Endometrial microvascular endothelial cells (primary cell): ENCODE measurements around the gene PITPNC1. TPM values are rescaled to one million over a fixed set of nuclear protein-coding genes. Genes with fewer than 3 reads are reported as not detected.
"Not testable (repeated sequence)": the region's sequence is repeated elsewhere in the genome, so short reads cannot be mapped to it uniquely, and the experiment has no call there.

ENCODE experiments used
- in situ Hi-C: cut with HindIII; loops from 2 replicates; pipeline ENCODE4 v1.10.0; 2017; ENCODE audit warnings: low sequenced_read_pairs, low pct_unique_long_range_greater_than_20kb; ENCODE audit errors: inconsistent ontology term
- total RNA-seq: library from RNA; depleted of rRNA; stranded (reverse); fragments of >200 nt; gene quantifications from one replicate; pipeline ENCODE4 v1.2.3, GENCODE V29; 2015; ENCODE audit errors: inconsistent ontology term

The PITPNC1 gene
- total RNA-seq, 1 donor from 2014 or later, result 7.1 TPM

DNA sequence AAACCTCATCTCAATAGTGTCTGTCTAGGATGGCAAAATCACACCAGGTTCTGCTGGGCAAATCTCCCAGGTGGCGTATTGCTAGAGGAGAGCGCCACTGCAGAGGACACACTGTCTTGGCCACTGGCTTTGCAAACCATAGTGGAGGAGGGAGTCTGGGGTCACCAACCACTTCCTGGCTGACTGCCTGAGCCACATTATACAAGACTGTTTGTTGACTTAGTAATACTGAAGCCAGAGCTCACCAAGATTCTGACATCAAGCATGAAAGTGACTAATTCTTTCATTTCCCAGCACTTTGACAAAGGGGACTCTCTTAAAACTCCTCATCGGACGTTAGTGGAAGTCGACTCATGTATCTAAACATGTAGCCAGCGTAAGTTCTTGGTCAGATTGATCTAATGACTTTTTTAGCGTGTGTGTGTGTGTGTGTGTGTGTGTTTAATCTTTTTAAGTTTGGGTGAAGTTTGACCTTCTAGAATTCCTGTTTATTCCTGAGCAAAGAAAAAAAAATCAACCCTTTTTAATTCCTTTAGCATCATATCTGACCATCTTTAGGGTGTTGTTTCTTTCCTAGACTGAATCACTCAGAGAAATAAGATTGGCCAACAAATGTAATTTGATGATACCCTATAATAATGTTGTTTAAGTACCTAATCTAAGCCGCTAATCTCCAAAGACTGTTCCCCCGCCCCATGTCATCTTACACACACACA is 13.7 kb downstream of the PITPNC1 start:
- in situ Hi-C loops, result no loop called here

DNA sequence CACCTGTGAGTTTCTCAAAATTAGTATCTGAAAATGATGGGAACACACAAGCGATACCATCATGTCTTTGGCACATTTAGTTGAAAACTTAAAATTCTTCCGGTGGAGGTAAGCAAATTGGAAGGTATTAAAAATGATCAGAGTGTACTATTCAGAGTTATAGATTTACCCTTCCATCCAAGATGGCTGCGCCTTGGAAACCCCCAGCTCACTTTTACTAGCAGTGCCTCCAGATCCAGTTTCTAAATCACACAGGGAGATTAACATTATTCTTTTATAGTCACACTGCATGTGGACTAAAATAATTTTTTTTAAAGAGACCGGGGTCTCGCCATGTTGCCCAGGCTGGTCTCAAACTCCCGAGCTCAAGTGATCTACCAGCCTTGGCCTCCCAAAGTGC is 15.0 kb downstream of the PITPNC1 start:
- in situ Hi-C loops, result no loop called here

DNA sequence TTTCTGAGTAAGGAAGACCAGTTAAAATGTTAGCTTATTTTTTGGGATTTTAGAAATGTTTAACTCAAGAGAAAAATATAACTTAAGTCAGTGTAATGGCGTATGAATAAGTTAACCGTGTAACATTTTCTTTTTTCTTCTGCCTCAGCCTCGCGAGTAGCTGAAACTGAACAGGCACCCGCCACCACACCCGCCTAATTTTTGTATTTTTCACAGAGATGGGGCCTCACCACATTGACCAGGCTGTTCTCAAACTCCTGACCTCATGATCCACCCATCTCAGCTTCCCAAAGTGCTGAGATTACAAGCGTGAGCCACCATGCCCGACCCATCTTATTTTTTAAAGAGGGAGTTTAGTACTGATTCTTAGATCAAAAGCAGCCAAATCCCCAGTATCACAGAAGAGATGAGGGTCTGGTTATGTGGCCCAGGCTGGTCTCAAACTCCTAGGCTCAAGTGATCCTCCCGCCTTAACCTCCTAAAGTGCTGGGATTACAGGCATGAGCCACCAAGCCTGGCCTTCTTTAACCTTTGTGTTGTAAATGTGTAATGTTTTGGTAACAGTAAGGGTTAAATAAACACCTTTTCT is 16.8 kb downstream of the PITPNC1 start:
- in situ Hi-C loops, result no loop called here

DNA sequence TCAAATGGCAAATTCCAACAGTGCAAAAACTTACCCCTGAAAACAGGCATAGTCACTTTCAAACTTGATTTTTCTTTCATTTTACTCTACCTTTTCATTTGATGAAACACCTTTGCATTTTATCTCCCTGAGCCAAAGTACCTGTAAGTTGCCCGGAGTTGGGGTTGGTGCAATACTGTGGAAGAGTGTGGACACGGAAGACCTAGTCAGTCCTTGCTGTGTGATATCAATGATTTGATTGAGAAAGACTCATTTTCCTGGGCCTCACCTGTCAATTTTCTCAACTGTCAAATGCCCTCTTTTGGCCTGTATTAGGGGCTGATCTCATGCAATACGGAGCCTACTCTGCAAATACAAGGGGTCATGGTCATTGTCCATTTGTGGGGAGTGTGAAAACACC is 22.6 kb downstream of the PITPNC1 start:
- in situ Hi-C loops, result no loop called here

DNA sequence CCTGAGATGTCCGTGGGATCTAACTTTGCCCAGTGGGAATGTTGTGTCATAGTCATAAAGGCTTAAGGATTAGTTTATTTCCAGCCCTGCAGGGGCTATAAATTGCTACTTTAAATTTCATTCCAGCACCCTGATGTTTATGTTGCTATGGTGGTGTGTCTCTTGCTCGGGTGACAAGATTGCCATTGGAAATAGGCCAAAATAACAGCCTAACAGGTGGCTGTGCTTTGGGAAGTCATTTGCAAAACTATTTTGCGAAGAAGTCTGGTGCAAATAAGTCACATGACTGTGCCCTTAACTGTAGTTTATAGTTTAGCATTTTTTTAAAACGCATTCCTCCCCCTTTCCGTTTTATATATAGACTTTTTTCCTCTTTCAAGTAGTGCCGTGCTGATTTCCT is 23.1 kb downstream of the PITPNC1 start:
- in situ Hi-C loops, result no loop called here

DNA sequence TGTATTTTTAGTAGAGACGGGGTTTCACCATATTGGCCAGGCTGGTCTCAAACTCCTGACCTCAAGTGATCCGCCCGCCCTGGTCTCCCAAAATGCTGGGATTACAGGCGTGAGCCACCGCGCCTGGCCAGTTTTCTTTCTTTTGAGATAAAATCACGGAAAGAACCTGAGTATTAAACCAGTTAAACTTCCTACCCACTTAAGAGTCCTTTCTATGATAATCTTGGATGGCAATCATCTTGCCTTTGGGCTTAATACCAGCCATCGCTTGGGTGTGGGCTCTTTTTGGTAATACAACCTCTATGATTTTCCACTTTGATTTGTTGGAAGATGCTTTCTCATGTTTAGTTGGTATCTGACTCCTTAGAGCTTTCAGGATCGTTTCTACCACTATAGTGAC is 24.0 kb downstream of the PITPNC1 start:
- in situ Hi-C loops, result no loop called here

DNA sequence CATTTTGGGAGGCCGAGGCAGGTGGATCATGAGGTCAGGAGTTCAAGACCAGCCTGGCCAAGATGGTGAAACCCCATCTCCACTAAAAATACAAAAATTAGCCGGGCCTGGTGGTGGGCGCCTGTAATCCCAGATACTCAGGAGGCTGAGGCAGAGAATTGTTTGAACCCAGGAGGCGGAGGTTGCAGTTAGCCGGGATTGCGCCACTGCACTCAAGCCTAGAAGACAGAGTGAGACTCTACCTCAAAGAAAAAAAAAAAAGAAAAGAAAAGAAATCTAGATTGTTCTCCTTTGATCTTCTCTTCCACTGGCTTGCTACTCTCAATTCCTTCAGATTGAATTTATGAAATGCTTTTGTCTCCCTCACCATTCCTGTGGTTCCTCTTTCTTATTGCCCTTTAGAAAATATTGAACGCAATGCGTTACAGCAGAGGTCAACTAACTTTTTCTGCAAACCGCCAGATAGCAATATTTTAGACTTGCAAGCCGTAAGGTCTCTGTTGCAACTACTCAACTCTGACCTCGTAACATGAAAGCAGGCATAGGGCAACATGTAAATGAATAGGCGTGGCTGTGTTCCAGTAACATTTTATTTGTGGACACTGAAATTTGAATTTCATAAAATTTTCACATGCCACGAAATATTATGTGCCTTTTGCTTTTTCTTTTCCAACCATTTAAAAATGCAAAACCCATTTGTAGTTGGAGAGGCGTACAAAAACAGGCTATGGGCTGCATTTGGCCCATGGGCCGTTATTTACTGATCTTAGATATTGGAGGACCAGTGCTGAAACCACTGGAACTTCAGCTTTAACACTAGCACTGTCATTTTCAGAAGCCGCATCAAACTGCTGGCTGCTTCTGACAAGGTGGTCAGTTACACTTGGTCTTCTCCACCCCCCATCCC is 24.8 kb downstream of the PITPNC1 start:
- in situ Hi-C loops, result no loop called here

DNA sequence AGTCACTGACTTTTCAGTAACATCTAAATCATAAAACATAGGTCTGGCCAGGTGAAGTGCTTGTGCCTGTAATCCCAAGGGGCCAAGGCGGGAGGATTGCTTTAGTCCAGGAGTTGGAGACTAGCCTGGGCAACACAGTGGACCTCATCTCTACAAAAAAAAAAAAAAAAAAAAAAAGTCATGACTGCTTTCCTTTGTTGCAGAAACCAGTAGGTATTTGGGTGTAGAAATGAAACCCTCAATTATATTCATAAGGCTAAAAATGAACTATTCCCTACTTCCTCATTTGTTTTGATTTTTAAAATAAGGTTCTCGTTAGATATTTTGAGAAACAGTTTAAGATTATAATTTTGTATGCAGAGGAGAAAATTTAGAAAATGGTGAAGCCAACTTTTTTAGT is 26.0 kb downstream of the PITPNC1 start:
- in situ Hi-C loops, result no loop called here

DNA sequence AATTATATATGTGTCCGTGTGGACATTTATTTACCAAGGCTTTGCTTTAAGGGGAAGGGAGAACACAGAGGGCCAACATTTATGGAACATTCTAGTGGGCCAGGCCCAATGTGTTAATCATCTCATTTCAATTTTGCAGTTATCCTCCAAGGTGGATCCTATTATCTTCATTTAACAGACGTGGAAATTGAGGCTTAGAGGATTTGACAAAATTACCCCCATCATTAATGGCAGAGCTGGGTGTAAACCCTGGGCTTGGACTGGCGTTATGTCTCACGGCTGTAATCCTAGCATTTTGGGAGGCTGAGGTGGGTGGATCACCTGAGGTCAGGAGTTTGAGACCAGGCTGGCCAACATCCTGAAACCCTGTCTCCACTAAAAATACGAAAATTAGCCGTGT is 26.4 kb downstream of the PITPNC1 start:
- in situ Hi-C loops, result no loop called here

DNA sequence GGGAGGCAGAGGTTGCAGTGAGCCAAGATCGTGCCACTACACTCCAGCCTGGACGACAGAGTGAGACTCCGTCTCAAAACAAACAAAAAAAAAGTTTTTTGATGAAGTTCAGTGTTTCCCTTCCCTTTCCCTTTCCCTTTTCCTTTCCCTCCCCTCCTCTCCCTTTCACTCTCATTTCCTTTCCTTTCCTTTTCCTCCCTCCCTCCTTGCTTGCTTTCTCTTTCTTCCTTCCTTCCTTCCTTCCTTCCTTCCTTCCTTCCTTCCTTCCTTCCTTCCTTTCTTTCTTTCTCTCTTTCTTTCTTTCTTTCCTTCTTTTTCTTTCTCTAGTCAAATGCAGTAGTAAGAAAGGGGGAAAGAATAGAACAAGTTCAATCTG is 31.4 kb downstream of the PITPNC1 start:
- in situ Hi-C loops, result not testable (repeated sequence)

DNA sequence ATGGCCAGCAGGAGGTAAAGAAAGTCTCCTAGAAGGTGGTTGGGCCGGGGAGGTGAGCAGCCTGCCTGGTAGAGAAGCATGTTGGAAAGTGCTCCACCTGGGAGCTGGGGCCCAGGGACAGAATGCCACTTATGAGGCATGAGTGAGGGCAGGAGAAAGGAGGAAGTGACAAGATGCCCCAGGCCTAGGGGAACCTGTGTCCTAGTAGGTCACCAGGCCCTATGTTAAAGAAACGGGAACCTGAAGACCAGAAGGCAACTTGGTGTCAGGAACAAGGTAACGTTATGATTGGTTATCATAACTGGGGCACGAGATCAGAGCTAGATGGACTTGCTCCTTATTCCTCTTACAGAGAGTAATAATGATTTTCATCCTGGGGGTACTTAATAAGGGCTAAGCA is 34.3 kb downstream of the PITPNC1 start:
- in situ Hi-C loops, result no loop called here

DNA sequence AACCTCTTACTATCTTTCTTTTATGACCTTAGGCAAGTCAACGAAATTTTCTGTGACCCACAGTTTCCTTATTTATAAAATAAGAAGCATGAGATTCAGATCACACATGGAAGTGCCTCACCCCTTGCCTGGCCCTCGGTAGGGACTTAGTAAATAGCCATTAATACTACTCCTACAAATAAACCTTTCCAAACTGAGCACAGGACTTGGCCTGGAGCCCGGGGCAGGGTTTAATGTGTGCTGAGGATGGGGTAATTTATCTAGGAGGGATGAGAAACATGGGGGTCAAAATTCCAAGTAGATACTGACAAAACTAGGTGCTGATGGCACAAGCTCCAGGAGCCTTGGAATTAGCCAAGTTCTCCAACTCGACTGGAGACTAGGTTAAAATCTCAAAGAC is 35.0 kb downstream of the PITPNC1 start:
- in situ Hi-C loops, result no loop called here

DNA sequence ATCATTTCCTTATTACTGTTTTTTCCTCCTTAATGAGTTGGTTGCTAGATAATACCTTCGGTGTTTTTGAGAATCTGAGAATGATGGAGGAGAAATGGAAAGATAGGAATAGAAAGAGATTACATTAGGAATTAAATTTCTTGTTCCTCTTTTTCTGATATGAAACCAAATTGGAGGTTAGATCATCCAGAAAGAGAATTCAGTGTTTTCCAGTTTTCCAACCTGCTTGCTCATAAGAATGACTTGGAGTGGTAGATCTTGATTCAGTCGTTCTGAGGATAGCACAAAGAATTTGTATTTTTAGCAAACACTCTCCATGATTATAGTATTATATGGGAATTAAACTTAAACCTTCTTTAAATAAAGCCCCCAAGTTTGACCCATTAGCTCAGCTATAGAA is 35.9 kb downstream of the PITPNC1 start:
- in situ Hi-C loops, result no loop called here

DNA sequence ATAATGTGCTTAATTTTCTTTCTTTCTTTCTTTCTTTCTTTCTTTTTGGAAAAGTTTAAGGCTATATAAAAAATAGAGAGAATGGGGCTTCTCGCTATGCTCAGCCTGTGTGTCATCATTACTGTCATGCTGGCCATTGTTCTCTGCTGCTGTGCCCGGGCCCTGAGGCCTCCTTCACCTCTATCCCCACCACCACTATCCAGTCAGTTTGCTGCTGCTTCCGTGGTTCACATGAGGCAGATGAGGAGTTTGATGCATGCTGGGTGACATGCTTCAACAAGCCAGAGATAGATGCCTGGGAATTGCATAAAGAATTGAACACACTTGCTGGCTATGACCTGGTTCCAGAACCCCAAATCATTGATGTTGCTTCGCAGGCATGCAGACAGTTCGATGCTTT is 36.3 kb downstream of the PITPNC1 start:
- in situ Hi-C loops, result no loop called here

DNA sequence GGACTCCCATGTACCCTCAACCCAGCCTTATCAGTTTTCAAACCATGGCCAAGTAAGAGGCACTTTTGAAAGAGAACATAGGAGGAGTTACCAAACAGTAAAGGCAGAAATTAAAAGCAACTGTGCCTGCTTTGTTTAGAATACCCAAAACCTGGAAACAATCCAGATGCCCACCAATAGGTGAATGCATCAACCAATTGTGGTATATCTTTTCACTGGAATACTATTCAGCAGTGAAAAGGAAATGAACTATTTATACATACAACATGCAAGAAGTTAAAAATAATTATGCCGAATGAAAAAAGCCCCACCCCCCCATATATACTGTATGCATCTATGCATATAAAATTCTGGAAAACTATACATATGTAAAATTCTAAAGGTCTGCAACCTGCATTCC is 37.0 kb downstream of the PITPNC1 start:
- in situ Hi-C loops, result no loop called here

DNA sequence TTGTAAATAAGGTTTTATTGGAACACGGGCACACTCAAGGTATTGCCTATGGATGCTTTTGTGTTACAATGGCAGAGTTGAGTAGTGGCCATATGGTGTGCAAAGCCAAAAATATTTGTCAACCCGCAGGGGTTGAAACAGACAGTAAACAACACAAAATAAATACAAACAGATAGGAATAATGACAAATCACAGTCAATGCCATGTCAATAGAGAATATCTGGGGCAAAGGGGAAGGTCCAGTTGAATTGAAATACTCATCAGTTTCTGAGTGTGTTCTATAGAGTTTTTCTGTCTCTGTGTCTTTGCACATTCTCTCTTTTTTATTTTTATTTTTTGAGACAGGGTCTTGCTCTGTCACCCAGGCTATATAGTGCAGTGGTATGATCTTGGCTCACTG is 37.5 kb downstream of the PITPNC1 start:
- in situ Hi-C loops, result no loop called here

DNA sequence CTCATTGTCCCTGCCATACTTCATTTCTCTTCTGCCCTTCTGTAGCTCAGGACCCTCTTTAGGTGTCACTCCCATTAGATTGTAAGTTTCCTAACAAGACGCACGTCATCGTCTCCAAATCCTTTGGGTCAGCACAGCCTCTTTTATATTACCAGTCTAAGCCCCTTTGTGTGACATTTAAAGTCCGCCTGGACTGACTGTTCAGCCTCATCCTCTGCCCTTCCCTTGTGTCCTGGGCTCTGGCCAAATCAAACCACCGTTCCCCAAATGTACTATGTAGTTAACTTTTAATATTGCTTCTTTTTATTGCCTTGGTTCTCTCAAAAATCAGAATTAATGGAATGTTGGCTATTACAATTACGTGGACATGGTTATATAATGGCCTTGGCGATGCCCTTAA is 38.2 kb downstream of the PITPNC1 start:
- in situ Hi-C loops, result no loop called here

DNA sequence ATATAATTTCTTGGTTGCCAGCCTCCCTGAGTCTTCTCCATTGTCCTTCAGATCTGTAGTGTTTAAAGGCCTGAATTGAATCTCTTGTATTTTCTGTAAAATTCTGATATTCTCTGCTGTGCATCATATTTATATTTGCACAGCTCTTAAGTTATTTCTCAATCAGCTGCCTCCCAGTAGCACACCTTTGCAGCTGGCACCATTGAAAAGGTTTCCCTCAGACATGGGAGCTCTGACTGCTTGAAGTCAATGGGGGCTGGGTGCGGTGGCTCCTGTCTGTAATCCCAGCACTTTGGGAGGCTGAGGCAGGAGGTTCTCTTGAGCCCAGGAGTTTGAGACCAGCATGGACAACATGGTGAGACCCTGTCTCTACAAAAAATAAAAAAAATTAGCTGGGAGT is 40.4 kb downstream of the PITPNC1 start:
- in situ Hi-C loops, result no loop called here

DNA sequence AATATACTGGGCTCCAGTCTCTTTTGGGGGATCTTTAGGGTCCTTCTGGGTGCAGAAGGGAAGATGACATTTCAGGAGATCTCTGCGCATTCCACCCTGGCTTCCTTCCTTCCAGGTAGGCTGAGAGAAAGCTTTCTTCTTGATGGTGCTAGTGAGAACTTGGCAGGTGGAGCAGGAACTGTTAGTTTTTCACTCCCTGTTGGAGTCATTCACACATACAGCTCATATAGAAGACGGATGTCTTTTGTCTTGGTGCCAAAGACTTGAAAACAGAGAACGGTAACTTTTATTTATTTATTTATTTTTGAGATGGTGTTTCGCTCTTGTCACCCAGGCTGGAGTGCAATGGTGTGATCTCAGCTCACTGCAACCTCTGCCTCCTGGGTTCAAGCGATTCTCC is 43.9 kb downstream of the PITPNC1 start:
- in situ Hi-C loops, result no loop called here

DNA sequence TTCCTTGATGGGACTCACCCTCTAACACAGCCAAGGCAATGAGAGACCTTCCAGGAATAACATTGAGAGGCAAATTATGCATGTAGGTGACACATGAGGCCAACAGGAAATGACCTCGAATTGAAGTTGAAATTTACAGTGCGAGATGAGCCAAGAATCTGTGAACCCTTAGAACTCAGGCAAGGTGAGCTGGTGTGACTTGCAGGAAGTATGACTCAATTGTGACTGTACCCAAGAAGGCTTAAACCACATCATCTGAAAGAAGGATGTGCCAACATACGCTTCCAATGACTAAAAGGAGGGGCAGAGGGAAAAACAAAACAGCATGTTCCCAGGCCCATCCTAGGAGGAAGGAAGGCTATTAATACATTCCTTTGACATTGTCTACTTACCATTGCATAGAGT is 44.8 kb downstream of the PITPNC1 start:
- in situ Hi-C loops, result no loop called here
